ENCODE results near the gene VPS26B.
"Not testable (repeated sequence)": the region's sequence is repeated elsewhere in the genome, so short reads cannot be mapped to it uniquely, and the experiment has no call there.

VPS26B gene

GRCh38 chr11:134260983-134261382 lies 36.5 kb downstream of the VPS26B start:
- no peak for DNase-seq

- peak; percentile 19 for DNase-seq
Measured at GRCh38 chr11:134261626-134262488, 37.4 kb downstream of the VPS26B start.

- DNase-seq = no peak
Measured at GRCh38 chr11:134264966-134265764, 40.7 kb downstream of the VPS26B start.

- no peak for DNase-seq
Measured at GRCh38 chr11:134266440-134266839, 42.0 kb downstream of the VPS26B start.

- no peak for DNase-seq
Measured at GRCh38 chr11:134266841-134267251, 42.4 kb downstream of the VPS26B start.

GRCh38 chr11:134267461-134267860 lies 43.0 kb downstream of the VPS26B start:
- DNase-seq = no peak

- no peak for DNase-seq
Measured at GRCh38 chr11:134267966-134268365, 43.5 kb downstream of the VPS26B start.

GRCh38 chr11:134270250-134270714 lies 45.8 kb downstream of the VPS26B start:
- no peak for DNase-seq

- no peak for DNase-seq
Measured at GRCh38 chr11:134271978-134272377, 47.5 kb downstream of the VPS26B start.

GRCh38 chr11:134272381-134273316 lies 48.2 kb downstream of the VPS26B start:
- DNase-seq = no peak

- DNase-seq = no peak
Measured at GRCh38 chr11:134273317-134273712, 48.8 kb downstream of the VPS26B start.

- no peak for DNase-seq
Measured at GRCh38 chr11:134275188-134275533, 50.7 kb downstream of the VPS26B start.

- DNase-seq = peak; percentile 69
Measured at GRCh38 chr11:134275534-134276395, 51.3 kb downstream of the VPS26B start, which contains the start of gene GLB1L3. GLB1L3 (plus strand) TSS chr11:134276379; CDS start chr11:134276741, 362 bp downstream.

GRCh38 chr11:134276396-134277182 lies 52.1 kb downstream of the VPS26B start:
- no peak for DNase-seq

- no peak for DNase-seq
Measured at GRCh38 chr11:134277183-134278001, 52.9 kb downstream of the VPS26B start.

- DNase-seq = no peak
Measured at GRCh38 chr11:134278356-134278755, 53.9 kb downstream of the VPS26B start.

- not testable (repeated sequence) for DNase-seq
Measured at GRCh38 chr11:134281635-134282034, 57.2 kb downstream of the VPS26B start.

- no peak for DNase-seq
Measured at GRCh38 chr11:134282121-134283045, 57.9 kb downstream of the VPS26B start.
